Thyroid gland (tissue), 4 donors: ENCODE data around the gene TIGD2.

Source experiments
- CTCF ChIP-seq, 6 experiments: fragments of 200-600 bp in 3 of 6; fragments of 450-650 bp in 3 of 6; sonication (generic) in 3 of 6; IDR thresholded peaks; one replicate each; pipeline ENCODE4 v1.5.1; 2016 to 2019; ENCODE audit warnings: antibody characterized with exemption in 6 of 6, mild to moderate bottlenecking in 2 of 6, inconsistent platforms in 1 of 6, moderate library complexity in 1 of 6
- POLR2A ChIP-seq, 2 donors: fragments of 450-650 bp; IDR thresholded peaks; one replicate each; pipeline ENCODE4 v1.6.1; 2017; ENCODE audit warnings: antibody characterized with exemption in 2 of 2, mild to moderate bottlenecking in 2 of 2, moderate library complexity in 1 of 2

DNA sequence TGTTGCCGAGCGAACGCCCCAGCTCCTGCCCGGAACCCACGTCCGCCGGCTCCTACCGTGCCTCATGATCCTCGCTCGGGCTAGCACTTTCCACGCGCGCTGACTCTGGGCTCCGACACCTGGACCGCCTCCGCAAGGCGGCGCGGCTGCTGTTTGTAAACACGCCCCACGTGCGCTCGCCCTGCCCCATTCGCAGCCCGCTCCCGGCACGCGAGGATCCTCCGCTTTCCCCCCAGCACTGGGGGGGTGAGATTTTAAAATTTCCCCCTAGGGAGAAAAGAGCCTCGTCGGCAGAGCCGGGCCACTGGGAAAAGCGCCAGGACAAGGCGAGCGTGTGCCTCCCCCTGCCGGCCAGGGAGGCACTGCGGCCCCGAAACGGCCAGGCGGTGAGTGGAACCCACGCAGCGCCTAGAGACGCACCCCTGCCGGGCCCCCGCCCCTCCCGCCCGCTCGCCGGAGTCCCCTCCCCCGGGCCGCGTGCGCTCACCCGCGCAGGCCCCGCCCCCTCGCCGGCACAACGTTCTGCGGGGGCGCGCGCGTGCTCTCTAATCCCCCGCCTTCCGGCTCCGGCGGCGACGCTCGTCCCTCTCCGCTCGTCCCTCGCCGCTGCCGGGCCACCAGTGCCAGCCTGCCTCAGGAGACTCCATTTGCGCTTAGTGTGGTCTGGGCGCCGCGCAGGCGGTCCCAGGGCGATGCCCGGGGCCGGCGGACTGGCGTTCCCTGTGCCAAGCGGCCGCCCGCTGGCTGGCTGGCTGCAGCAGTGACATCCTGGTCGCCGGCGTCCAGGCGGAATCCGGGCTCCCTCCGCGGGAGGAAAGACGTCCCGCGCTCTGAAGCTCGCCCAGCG, at the start of gene TIGD2:
- peak; percentile 40 to 90 for TF ChIP-seq POLR2A (IDR thresholded peaks at IDR 0.05)
- TF ChIP-seq CTCF (IDR thresholded peaks at IDR 0.05): peak; percentile 16 to 88 (median 82)
